GM18868 (cell line): ENCODE results near the gene BMERB1.
"Not testable (repeated sequence)": the region's sequence is repeated elsewhere in the genome, so short reads cannot be mapped to it uniquely, and the experiment has no call there.

Source experiments
- ATAC-seq: cut with Tn5 transposase; IDR thresholded peaks from one replicate; pipeline ENCODE4 v1.9.1; 2021; ENCODE audit warnings: mild to moderate bottlenecking, moderate library complexity; ENCODE audit not compliant: unreplicated experiment

The BMERB1 gene

GRCh38 chr16:15459791-15460190, 25.4 kb downstream of the BMERB1 start:
- no peak for ATAC-seq

GRCh38 chr16:15460601-15461000, 26.2 kb downstream of the BMERB1 start:
- no peak for ATAC-seq

- no peak for ATAC-seq
These were observed 27.0 kb downstream of the BMERB1 start for GRCh38 chr16:15461376-15461775.

- ATAC-seq, result no peak
These were observed 30.2 kb downstream of the BMERB1 start for GRCh38 chr16:15464401-15465186.

- ATAC-seq, result no peak
These were observed 31.7 kb downstream of the BMERB1 start for GRCh38 chr16:15466131-15466530.

- no peak for ATAC-seq
These were observed 32.7 kb downstream of the BMERB1 start for GRCh38 chr16:15466886-15467781.

- ATAC-seq, result not testable (repeated sequence)
These were observed 42.6 kb downstream of the BMERB1 start for GRCh38 chr16:15476971-15477370.

- no peak for ATAC-seq
These were observed 43.4 kb downstream of the BMERB1 start for GRCh38 chr16:15477802-15478201.

GRCh38 chr16:15482068-15482747, 47.8 kb downstream of the BMERB1 start:
- no peak for ATAC-seq

- ATAC-seq, result no peak
These were observed 48.4 kb downstream of the BMERB1 start for GRCh38 chr16:15482748-15483298.

- no peak for ATAC-seq
These were observed 49.5 kb downstream of the BMERB1 start for GRCh38 chr16:15483857-15484256.

GRCh38 chr16:15484662-15485061, 50.3 kb downstream of the BMERB1 start:
- ATAC-seq, result no peak

GRCh38 chr16:15485175-15485574, 50.8 kb downstream of the BMERB1 start:
- ATAC-seq, result no peak

GRCh38 chr16:15486661-15487060, 52.3 kb downstream of the BMERB1 start:
- no peak for ATAC-seq

- no peak for ATAC-seq
These were observed 53.2 kb downstream of the BMERB1 start for GRCh38 chr16:15487336-15488284.

- ATAC-seq, result no peak
These were observed 54.6 kb downstream of the BMERB1 start for GRCh38 chr16:15489016-15489415.

GRCh38 chr16:15490123-15490711, 55.8 kb downstream of the BMERB1 start:
- ATAC-seq, result no peak

- no peak for ATAC-seq
These were observed 57.0 kb downstream of the BMERB1 start for GRCh38 chr16:15491411-15491810.

GRCh38 chr16:15492091-15492740, 57.8 kb downstream of the BMERB1 start:
- ATAC-seq, result no peak
